ENCODE measurements around the gene MARCO. TPM values are rescaled to one million over a fixed set of nuclear protein-coding genes. Genes with fewer than 3 reads are reported as not detected.

MARCO gene
- total RNA-seq, 1 experiment from 2014 or later = not detected

- Histone ChIP-seq H3K18ac (ENCODE audit: insufficient read length, low read depth, low read length) (no peak overlapping the region), H3K14ac (ENCODE audit: insufficient read depth, low read length) (no peak overlapping the region), H3K4me2 (ENCODE audit: insufficient read depth, insufficient read length, low read length) (no peak overlapping the region), H2BK120ac (ENCODE audit: low read depth, low read length, poor library complexity, severe bottlenecking) (no peak overlapping the region), H2BK20ac (ENCODE audit: low read depth, low read length, poor library complexity, severe bottlenecking) (no peak overlapping the region), H2AFZ (ENCODE audit: low read length) (no peak overlapping the region), H3K9me3 (ENCODE audit: control insufficient read depth, low read depth, low read length) (no peaks in the 10 kb centered on the region), H2BK5ac (ENCODE audit: insufficient read length, low read length) (no peak overlapping the region), H4K8ac (replicated peaks; ENCODE audit: insufficient read length, low read depth, low read length) (no peak overlapping the region), H3K27me3 (ENCODE audit: insufficient read depth, low read length) (no peaks in the 10 kb centered on the region), H3K23me2 (ENCODE audit: insufficient read length, low read depth, low read length, poor library complexity, severe bottlenecking) (no peaks in the 10 kb centered on the region), H2AK5ac (ENCODE audit: insufficient read length, low read length) (no peak overlapping the region), H3K9ac (ENCODE audit: extremely low read depth, insufficient read length, low read length) (no peak overlapping the region), H3K56ac (ENCODE audit: insufficient read length, low read depth, low read length) (no peak overlapping the region), H2BK15ac (ENCODE audit: low read depth, low read length) (no peak overlapping the region), H3K27ac (ENCODE audit: insufficient read length, low read depth, low read length) (no peak overlapping the region), H4K5ac (ENCODE audit: insufficient read length, low read depth, low read length) (no peak overlapping the region), H3T11ph (ENCODE audit: low read length) (no peak overlapping the region), H3K4ac (ENCODE audit: low read depth, low read length) (no peak overlapping the region), H2BK12ac (ENCODE audit: insufficient read length, low read depth, low read length) (no peak overlapping the region), H3K23ac (ENCODE audit: insufficient read length, low read depth, low read length) (no peak overlapping the region), H3K4me1 (ENCODE audit: insufficient read depth, low read length) (no peaks in the 10 kb centered on the region), H3K79me1 (ENCODE audit: insufficient read depth, low read depth, low read length, poor library complexity, severe bottlenecking) (no peaks in the 10 kb centered on the region), H3K79me2 (ENCODE audit: insufficient read depth, low read length) (no peaks in the 10 kb centered on the region), H4K20me1 (ENCODE audit: control insufficient read depth, insufficient read depth, insufficient read length) (no peaks in the 10 kb centered on the region), H4K91ac (ENCODE audit: insufficient read length, low read depth, low read length) (no peak overlapping the region)
- H3K27me3 Mint-ChIP-seq (ENCODE audit: low read depth) = peaks cover 35% of the 10 kb centered on the region
- H3K4me1 Mint-ChIP-seq = peaks cover under 1 to 4% of the 10 kb centered on the region in 2 experiments; a peak in 1 of 4 replicates
- peaks cover 0 to 6% of the 10 kb centered on the region in 2 experiments; a peak in 2 of 5 replicates for H3K9me3 Mint-ChIP-seq
- no CpG with 5 or more reads among the region's 9 CpGs for WGBS (ENCODE audit: extremely low coverage, insufficient read length, low lambda C conversion rate)
- H3K27ac Mint-ChIP-seq = no peak overlapping the region
- H3K4me3 Mint-ChIP-seq = no peak overlapping the region
- H3K36me3 Mint-ChIP-seq (ENCODE audit: insufficient read depth in 1 of 3, low read depth in 3 of 3) = no peaks in the 10 kb centered on the region
- peak; percentile 8 for DNase-seq
- no peak for TF ChIP-seq CTCF (conservative IDR thresholded peaks at IDR 0.05)
Observed at GRCh38 chr2:119010336-119010735, 68.3 kb downstream of the MARCO start.
